HCT116 (cell line): ENCODE data around the gene ADI1. TPM values are rescaled to one million over a fixed set of nuclear protein-coding genes. Genes with fewer than 3 reads are reported as not detected.

Experiments
- ATAC-seq: fragments of 200-7000 bp; cut with Tn5 transposase; 2 replicates; pipeline ENCODE4 v1.9.1; 2020; ENCODE audit warnings: mild to moderate bottlenecking, moderate library complexity
- BruUV-seq: library from RNA; stranded (reverse); fragments of 400-500 nt; replicated peaks from 2 replicates; lab custom pipeline; 2021; lab: Mats Ljungman, UMichigan
- CTCF ChIA-PET: fragments of 300-600 bp; sonication (Branson Sonifier 250); formaldehyde crosslinking; loops from one replicate; lab custom pipeline; 2021; ENCODE audit warnings: antibody characterized with exemption; lab: Charles Lee
- POLR2A ChIA-PET: fragments of 300-600, 350-600 bp; sonication (Branson Sonifier 250); formaldehyde crosslinking; loops from one replicate; lab custom pipeline; 2021; ENCODE audit warnings: antibody characterized with exemption; lab: Charles Lee
- RAD21 ChIA-PET, 2 experiments: fragments of 300-600 bp; sonication (Branson Sonifier 250); formaldehyde crosslinking; loops; one replicate each; lab custom pipeline; 2023; ENCODE audit warnings: low total read pairs in 2 of 2; ENCODE audit not compliant: uncharacterized antibody in 2 of 2, unreplicated experiment in 2 of 2, low non-redundant PET in 1 of 2; lab: Charles Lee
- DNase-seq: peaks from one replicate; pipeline ENCODE4 v3.0.0-alpha.2; 2010; ENCODE audit warnings: low read depth, low spot score
- H2AFZ ChIP-seq: fragments of 200-600 bp; shearing (Covaris generic), sonication (generic); 2 replicates; pipeline ENCODE4 v1.6.1; 2017; ENCODE audit warnings: low read depth, mixed run types, mixed read lengths, antibody characterized with exemption, low read length; ENCODE audit not compliant: poor library complexity, severe bottlenecking
- H3K27ac ChIP-seq: 2 replicates; pipeline ENCODE4 v1.5.1; 2012; ENCODE audit warnings: low read depth, low read length
- H3K27me3 ChIP-seq: fragments of 200-600 bp; sonication (generic); 2 replicates; pipeline ENCODE4 v1.6.1; 2016; ENCODE audit warnings: mixed run types, low read length, mixed read lengths; ENCODE audit not compliant: insufficient read depth
- H3K36me3 ChIP-seq, 2 experiments: fragments of 200-500 bp in 1 of 2; fragments of 200-600 bp in 1 of 2; sonication (Bioruptor generic) in 1 of 2; sonication (generic) in 1 of 2; 2 replicates each; pipeline versions ENCODE4 v1.5.1 to v1.6.1; 2014 to 2016; ENCODE audit warnings: low read length in 2 of 2, inconsistent platforms in 1 of 2, mixed read lengths in 1 of 2, mixed run types in 1 of 2; ENCODE audit not compliant: insufficient read depth in 2 of 2, control insufficient read depth in 1 of 2
- H3K4me1 ChIP-seq, 2 experiments: fragments of 200-600 bp in 1 of 2; sonication (generic) in 1 of 2; 2 replicates each; pipeline versions ENCODE4 v1.5.1 to v1.6.1; 2012 to 2017; ENCODE audit warnings: low read length in 2 of 2, inconsistent platforms in 1 of 2, mild to moderate bottlenecking in 1 of 2, mixed read lengths in 1 of 2, mixed run types in 1 of 2, moderate library complexity in 1 of 2; ENCODE audit not compliant: insufficient read depth in 2 of 2, control insufficient read depth in 1 of 2
- H3K4me2 ChIP-seq: fragments of 200-600 bp; sonication (generic); 2 replicates; pipeline ENCODE4 v1.6.1; 2017; ENCODE audit warnings: mixed run types, low read length, mixed read lengths
- H3K4me3 ChIP-seq, 2 experiments: fragments of 200-600 bp in 1 of 2; sonication (generic) in 1 of 2; replicated peaks in 1 of 2; 2 replicates each; pipeline ENCODE4 v1.5.1; 2011 to 2016; ENCODE audit warnings: low read length in 2 of 2, control low read depth in 1 of 2, low read depth in 1 of 2, mild to moderate bottlenecking in 1 of 2, mixed read lengths in 1 of 2, mixed run types in 1 of 2
- H3K79me2 ChIP-seq: fragments of 200-600 bp; sonication (generic); 2 replicates; pipeline ENCODE4 v1.6.1; 2017; ENCODE audit warnings: mild to moderate bottlenecking, mixed run types, low read length, moderate library complexity, mixed read lengths; ENCODE audit not compliant: insufficient read depth
- H3K9ac ChIP-seq: fragments of 200-600 bp; sonication (generic); 2 replicates; pipeline ENCODE4 v1.6.1; 2016; ENCODE audit warnings: low read length, mixed read lengths
- H3K9me2 ChIP-seq: fragments of 200-600 bp; sonication (generic), shearing (Covaris generic); 2 replicates; pipeline ENCODE4 v1.6.1; 2017; ENCODE audit warnings: mixed run types, mild to moderate bottlenecking, moderate library complexity; ENCODE audit not compliant: insufficient read depth
- H3K9me3 ChIP-seq, 2 experiments: fragments of 200-500 bp in 1 of 2; fragments of 200-600 bp in 1 of 2; sonication (Bioruptor generic) in 1 of 2; sonication (generic) in 1 of 2; 2 replicates each; pipeline ENCODE4 v1.6.1; 2014 to 2017; ENCODE audit warnings: low read length in 2 of 2, mixed read lengths in 2 of 2, inconsistent platforms in 1 of 2, low read depth in 1 of 2, mild to moderate bottlenecking in 1 of 2, mixed run types in 1 of 2, moderate library complexity in 1 of 2; ENCODE audit not compliant: control insufficient read depth in 1 of 2, insufficient read depth in 1 of 2
- H4K20me1 ChIP-seq: fragments of 200-600 bp; sonication (generic), shearing (Covaris generic); 2 replicates; pipeline ENCODE4 v1.6.1; 2017; ENCODE audit warnings: mixed run types, mild to moderate bottlenecking, moderate library complexity; ENCODE audit not compliant: insufficient read depth
- CBX3 ChIP-seq: IDR thresholded peaks from 2 replicates; pipeline ENCODE4 v1.6.1; 2012; ENCODE audit warnings: low read depth
- CTCF ChIP-seq, 3 experiments: fragments of 200-600 bp in 1 of 3; sonication (generic) in 1 of 3; IDR thresholded peaks in 2 of 3; conservative IDR thresholded peaks in 1 of 3; 2 replicates each; pipeline ENCODE4 v1.5.1; 2012 to 2017; ENCODE audit warnings: low read depth in 2 of 3, low read length in 2 of 3, antibody characterized with exemption in 1 of 3, borderline replicate concordance in 1 of 3, control low read depth in 1 of 3, mild to moderate bottlenecking in 1 of 3, mixed read lengths in 1 of 3, mixed run types in 1 of 3, moderate library complexity in 1 of 3; ENCODE audit not compliant: insufficient read depth in 1 of 3
- ELF1 ChIP-seq: IDR thresholded peaks from 2 replicates; pipeline ENCODE4 v1.6.1; 2012; ENCODE audit warnings: low read depth, borderline replicate concordance
- JUND ChIP-seq: IDR thresholded peaks from 2 replicates; pipeline ENCODE4 v1.6.1; 2012
- POLR2A ChIP-seq: IDR thresholded peaks from 2 replicates; pipeline ENCODE4 v1.7.0; 2011; ENCODE audit warnings: borderline replicate concordance; ENCODE audit not compliant: insufficient read depth, insufficient read length; ENCODE audit errors: extremely low read depth
- RAD21 ChIP-seq: IDR thresholded peaks from 2 replicates; pipeline ENCODE4 v1.6.1; 2012; ENCODE audit warnings: low read depth, mild to moderate bottlenecking
- REST ChIP-seq: IDR thresholded peaks from 2 replicates; pipeline ENCODE4 v1.6.1; 2012; ENCODE audit warnings: low read depth
- SIN3A ChIP-seq: IDR thresholded peaks from 2 replicates; pipeline ENCODE4 v1.6.1; 2012; ENCODE audit warnings: low read depth
- SRF ChIP-seq: IDR thresholded peaks from 2 replicates; pipeline ENCODE4 v1.6.1; 2012; ENCODE audit warnings: low read depth
- TCF7L2 ChIP-seq: IDR thresholded peaks from 2 replicates; pipeline ENCODE4 v1.7.0; 2011; ENCODE audit warnings: borderline replicate concordance, inconsistent platforms; ENCODE audit not compliant: insufficient read depth, insufficient read length; ENCODE audit errors: extremely low read depth
- ZFX ChIP-seq: fragments of 450-650 bp; IDR thresholded peaks from 2 replicates; pipeline ENCODE4 v1.6.1; 2017
- ZNF274 ChIP-seq: fragments of 200-500 bp; sonication (Bioruptor generic); IDR thresholded peaks from 2 replicates; pipeline ENCODE4 v1.6.1; 2014; ENCODE audit warnings: mild to moderate bottlenecking, low read depth, low read length, inconsistent platforms
- intact Hi-C: fragments of 100-400 bp; cut with micrococcal nuclease; formaldehyde crosslinking; loops from 2 replicates; pipeline ENCODE4 v1.10.0; 2022
- total RNA-seq: library from RNA; stranded (reverse); gene quantifications from one replicate; pipeline ENCODE4 v1.2.1, GENCODE V29; 2021; ENCODE audit not compliant: unreplicated experiment
- TF ChIP-seq, protein P1 (sequence below): IDR thresholded peaks from 2 replicates; pipeline ENCODE4 v1.6.1; 2012

Gene ADI1
- total RNA-seq, 1 experiment from 2014 or later, result 27.0 TPM

DNA sequence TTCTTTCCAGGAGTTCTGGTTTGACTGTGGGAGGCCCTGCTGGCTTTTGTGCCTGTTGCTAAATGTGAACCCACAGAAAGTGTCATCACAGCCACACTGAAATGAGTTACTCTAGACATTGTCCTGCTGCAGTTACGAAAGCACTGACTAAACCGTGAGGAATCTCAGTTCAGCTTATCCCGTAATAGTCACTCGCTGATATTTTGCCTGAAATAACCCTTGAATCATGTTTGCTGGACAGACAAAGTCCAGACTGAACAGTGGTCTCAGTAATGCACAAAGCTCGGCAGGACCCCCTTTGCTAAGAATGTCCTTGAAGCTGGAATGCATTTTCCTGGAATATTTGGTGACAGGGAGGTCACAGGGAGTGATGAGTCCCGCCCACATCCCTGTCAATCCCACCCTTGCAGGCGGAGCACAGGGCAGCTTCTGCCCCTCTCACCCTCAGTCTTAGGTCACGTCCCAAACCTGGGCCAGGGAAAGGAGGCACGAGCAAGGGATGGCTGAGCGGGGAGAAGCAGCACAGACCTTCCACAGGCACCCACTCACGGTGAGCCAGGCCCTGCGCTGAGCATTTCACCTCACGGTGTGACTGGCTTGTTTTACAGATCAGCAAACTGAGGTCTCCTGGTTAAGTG, 53.4 kb downstream of the ADI1 start:
- ATAC-seq (no peak; the same call in 1 of the 2 replicates), DNase-seq (no peak)
- H3K4me3 ChIP-seq, result no peak overlapping the region
- H3K27ac ChIP-seq, result no peak overlapping the region
- H3K4me2 ChIP-seq, result no peak overlapping the region
- no peaks in the 10 kb centered on the region for H3K9me2 ChIP-seq
- ChIA-PET CTCF (no interaction called here), RAD21 (no interaction called here), POLR2A (no interaction called here)
- no peaks in the 10 kb centered on the region for H3K4me1 ChIP-seq
- no peak for TF ChIP-seq TCF7L2
- TF ChIP-seq CTCF (IDR thresholded peaks at IDR 0.05 in 2 of 3, conservative IDR thresholded peaks at IDR 0.05 in 1 of 3; ENCODE audit: borderline replicate concordance in 1 of 3, insufficient read depth in 1 of 3, low read depth in 2 of 3, low read length in 2 of 3), result no peak
- no peak for TF ChIP-seq ELF1
- TF ChIP-seq ZFX, result no peak
- TF ChIP-seq SRF, result no peak
- TF ChIP-seq SIN3A, result no peak
- no peak for TF ChIP-seq ZNF274
- TF ChIP-seq JUND, result no peak
- TF ChIP-seq POLR2A, result no peak
- TF ChIP-seq RAD21, result no peak
- TF ChIP-seq, protein P1, sequence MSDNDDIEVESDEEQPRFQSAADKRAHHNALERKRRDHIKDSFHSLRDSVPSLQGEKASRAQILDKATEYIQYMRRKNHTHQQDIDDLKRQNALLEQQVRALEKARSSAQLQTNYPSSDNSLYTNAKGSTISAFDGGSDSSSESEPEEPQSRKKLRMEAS, result no peak
- TF ChIP-seq CBX3, result no peak
- no peak for TF ChIP-seq REST
- intact Hi-C loops, result no loop called here
- BruUV-seq, result no TSS peak
- no peaks in the 10 kb centered on the region; a peak in 1 of 4 replicates for H3K36me3 ChIP-seq
- H3K79me2 ChIP-seq, result no peaks in the 10 kb centered on the region
- no peaks in the 10 kb centered on the region for H4K20me1 ChIP-seq
- no peak overlapping the region for H3K9ac ChIP-seq
- no peaks in the 10 kb centered on the region for H3K27me3 ChIP-seq
- H3K9me3 ChIP-seq, result no peaks in the 10 kb centered on the region
- no peak overlapping the region for H2AFZ ChIP-seq
